ENCODE data around the gene MPO.

Gene MPO

GRCh38 chr17:58279736-58280479, 827 bp downstream of the MPO start:
- DNase-seq (ENCODE audit: low read depth in 2 of 2, low spot score in 1 of 2) = no peak

- DNase-seq (ENCODE audit: low read depth in 2 of 2, low spot score in 1 of 2) = no peak
Measured at GRCh38 chr17:58279016-58279711, 1.6 kb downstream of the MPO start.

GRCh38 chr17:58278661-58279015, 2.1 kb downstream of the MPO start:
- no peak for DNase-seq (ENCODE audit: low read depth in 2 of 2, low spot score in 1 of 2)

- no peak for DNase-seq (ENCODE audit: low read depth in 2 of 2, low spot score in 1 of 2)
Measured at GRCh38 chr17:58277802-58278595, 2.7 kb downstream of the MPO start.

GRCh38 chr17:58277107-58277801, 3.5 kb downstream of the MPO start:
- no peak for DNase-seq (ENCODE audit: low read depth in 2 of 2, low spot score in 1 of 2)

- DNase-seq (ENCODE audit: low read depth in 2 of 2, low spot score in 1 of 2) = no peak
Measured at GRCh38 chr17:58276423-58276822, 4.3 kb downstream of the MPO start.

- DNase-seq (ENCODE audit: low read depth in 2 of 2, low spot score in 1 of 2) = no peak
Measured at GRCh38 chr17:58275417-58275816, 5.3 kb downstream of the MPO start.

- no peak for DNase-seq (ENCODE audit: low read depth in 2 of 2, low spot score in 1 of 2)
Measured at GRCh38 chr17:58273453-58274104, 7.2 kb downstream of the MPO start.

- no peak for DNase-seq (ENCODE audit: low read depth in 2 of 2, low spot score in 1 of 2)
Measured at GRCh38 chr17:58272367-58273280, 8.1 kb downstream of the MPO start.

- no peak for DNase-seq (ENCODE audit: low read depth in 2 of 2, low spot score in 1 of 2)
Measured at GRCh38 chr17:58271216-58271931, 9.4 kb downstream of the MPO start.

- no peak for DNase-seq (ENCODE audit: low read depth in 2 of 2, low spot score in 1 of 2)
Measured at GRCh38 chr17:58270476-58271215, 10.1 kb downstream of the MPO start.

GRCh38 chr17:58269557-58270291, 11.0 kb downstream of the MPO start:
- no peak for DNase-seq (ENCODE audit: low read depth in 2 of 2, low spot score in 1 of 2)

GRCh38 chr17:58268774-58269556, 11.8 kb downstream of the MPO start:
- no peak for DNase-seq (ENCODE audit: low read depth in 2 of 2, low spot score in 1 of 2)

- no peak for DNase-seq (ENCODE audit: low read depth in 2 of 2, low spot score in 1 of 2)
Measured at GRCh38 chr17:58268326-58268725, 12.4 kb downstream of the MPO start.

GRCh38 chr17:58267347-58268324, 13.1 kb downstream of the MPO start:
- no peak for DNase-seq (ENCODE audit: low read depth in 2 of 2, low spot score in 1 of 2)

Measured in stimulated activated CD8-positive, alpha-beta memory T cell treated with anti-CD3 and anti-CD28 coated beads, Interleukin-4, amount 100 ng/mL, for 4 hours (primary cell).